GM12878 (cell line): ENCODE data around the gene PFKFB1. TPM values are rescaled to one million over a fixed set of nuclear protein-coding genes. Genes with fewer than 3 reads are reported as not detected.

Source experiments
- ATAC-seq: fragments of 200-7000 bp; cut with Tn5 transposase; 3 replicates; pipeline ENCODE4 v1.9.1; 2020; ENCODE audit warnings: mild to moderate bottlenecking, moderate library complexity
- BruUV-seq: library from RNA; stranded (reverse); fragments of 400-500 nt; replicated peaks from 2 replicates; lab custom pipeline; 2021; lab: Mats Ljungman, UMichigan
- CTCF ChIA-PET: fragments of 300-600 bp; sonication (Branson Sonifier 250); formaldehyde crosslinking; extraction: SDS; loops from one replicate; lab custom pipeline; 2021; ENCODE audit warnings: inconsistent platforms; lab: Yijun Ruan, JAX
- POLR2A ChIA-PET: fragments of 350-600 bp; formaldehyde crosslinking; extraction: SDS; loops from one replicate; lab custom pipeline; 2021; ENCODE audit warnings: inconsistent platforms; lab: Charles Lee
- RAD21 ChIA-PET: fragments of 300-600 bp; sonication (Branson Sonifier 250); formaldehyde crosslinking; loops from one replicate; lab custom pipeline; 2023; ENCODE audit warnings: antibody characterized with exemption; ENCODE audit not compliant: unreplicated experiment; lab: Charles Lee
- SMC1A ChIA-PET: fragments of 300-600 bp; sonication (Branson Sonifier 250); formaldehyde crosslinking; loops from one replicate; lab custom pipeline; 2023; ENCODE audit not compliant: unreplicated experiment, uncharacterized antibody; lab: Charles Lee
- DNase-seq: peaks from one replicate; pipeline ENCODE4 v3.0.0-alpha.2; 2011; ENCODE audit warnings: low read depth, low spot score
- FAIRE-seq: peaks from 3 replicates; lab custom pipeline; 2011; peaks lifted over from hg19 to GRCh38; lab: Jason Lieb, UNC
- H2AFZ ChIP-seq: 2 replicates; pipeline ENCODE4 v1.6.0; 2011; ENCODE audit warnings: low read depth, low read length, control low read depth; ENCODE audit not compliant: control insufficient read depth
- H3K27ac ChIP-seq: 2 replicates; pipeline ENCODE4 v1.5.1; 2011; ENCODE audit warnings: control low read depth; ENCODE audit not compliant: control insufficient read depth, insufficient read depth
- H3K27me3 ChIP-seq, 2 experiments: replicated peaks in 1 of 2; 2 replicates each; pipeline versions ENCODE4 v1.6.0 to v1.6.1; 2011; ENCODE audit warnings: low read length in 1 of 2; ENCODE audit not compliant: control insufficient read depth in 2 of 2, insufficient read depth in 2 of 2
- H3K36me3 ChIP-seq, 2 experiments: 2 replicates each; pipeline ENCODE4 v1.5.1; 2011; ENCODE audit warnings: low read length in 1 of 2; ENCODE audit not compliant: control insufficient read depth in 2 of 2, insufficient read depth in 2 of 2
- H3K4me1 ChIP-seq: 2 replicates; pipeline ENCODE4 v1.6.1; 2011; ENCODE audit warnings: mild to moderate bottlenecking, low read length, moderate library complexity, mixed read lengths; ENCODE audit not compliant: control insufficient read depth, insufficient read depth
- H3K4me2 ChIP-seq: 2 replicates; pipeline ENCODE4 v1.6.0; 2011; ENCODE audit warnings: control low read depth; ENCODE audit not compliant: control insufficient read depth, insufficient read depth
- H3K4me3 ChIP-seq: fragments of 200-600 bp; sonication (generic); 2 replicates; pipeline ENCODE4 v1.5.1; 2016
- H3K79me2 ChIP-seq: 2 replicates; pipeline ENCODE4 v1.6.0; 2011; ENCODE audit warnings: low read length; ENCODE audit not compliant: control insufficient read depth, insufficient read depth
- H3K9ac ChIP-seq: 2 replicates; pipeline ENCODE4 v1.8.0; 2011; ENCODE audit warnings: low read length, control low read depth, mixed read lengths; ENCODE audit not compliant: control insufficient read depth, insufficient read depth
- H3K9me3 ChIP-seq: replicated peaks from 3 replicates; pipeline ENCODE4 v1.5.1; 2011; ENCODE audit warnings: mild to moderate bottlenecking, low read length; ENCODE audit not compliant: control insufficient read depth, insufficient read depth
- H4K20me1 ChIP-seq: 2 replicates; pipeline ENCODE4 v1.6.0; 2011; ENCODE audit not compliant: control insufficient read depth, insufficient read depth
- CHD4 ChIP-seq: fragments of 200-600 bp; sonication (generic); IDR thresholded peaks from 2 replicates; pipeline ENCODE4 v1.6.1; 2016; ENCODE audit warnings: mild to moderate bottlenecking
- EP300 ChIP-seq, 2 experiments: fragments of 150-350 bp in 1 of 2; IDR thresholded peaks; 2 replicates each; pipeline ENCODE4 v1.6.1; 2011 to 2012; ENCODE audit warnings: low read depth in 2 of 2, low read length in 2 of 2, borderline replicate concordance in 1 of 2, improper control_type of control experiment in 1 of 2, inconsistent platforms in 1 of 2; ENCODE audit not compliant: control insufficient read depth in 1 of 2
- KLF5 ChIP-seq: fragments of 450-650 bp; IDR thresholded peaks from 2 replicates; pipeline ENCODE4 v1.6.1; 2014; ENCODE audit warnings: mild to moderate bottlenecking; ENCODE audit not compliant: partially characterized antibody
- MTA2 ChIP-seq: fragments of 450-650 bp; IDR thresholded peaks from 2 replicates; pipeline ENCODE4 v1.6.1; 2016; ENCODE audit warnings: low read depth, mild to moderate bottlenecking, moderate library complexity
- NR2C2 ChIP-seq: IDR thresholded peaks from 2 replicates; pipeline ENCODE4 v1.6.1; 2011; ENCODE audit warnings: borderline replicate concordance, low read depth; ENCODE audit not compliant: control insufficient read depth, insufficient read length
- WRNIP1 ChIP-seq: IDR thresholded peaks from 2 replicates; pipeline ENCODE4 v1.6.1; 2011; ENCODE audit warnings: low read depth, low read length, improper control_type of control experiment, borderline replicate concordance
- WGBS: methylation state at CpG from one replicate; pipeline ENCODE4 v1.1.6; 2016; ENCODE audit warnings: low lambda C conversion rate; ENCODE audit not compliant: insufficient replicate concordance, insufficient coverage; ENCODE audit errors: missing lambda C conversion rate; 5-methylcytosine and 5-hydroxymethylcytosine counted together
- in situ Hi-C: fragments of 300-500 bp; cut with MboI; formaldehyde crosslinking; loops from 9 replicates; pipeline ENCODE4 v1.14.3; 2018; ENCODE audit warnings: mixed read lengths
- intact Hi-C: fragments of 100-400 bp; cut with micrococcal nuclease; formaldehyde crosslinking; loops from one replicate; pipeline ENCODE4 v1.14.2; 2022; ENCODE audit not compliant: unreplicated experiment
- polyA plus RNA-seq, 11 experiments: library from polyadenylated mRNA; depleted of rRNA in 4 of 11; unstranded in 6 of 11; stranded (reverse) in 5 of 11; fragments of >200 nt; fragmentation: Nextera tagmentation in 4 of 11; fragmentation: Illumina TruSeq in 1 of 11; extraction: Ambion mirVana in 4 of 11; extraction: Trizol in 1 of 11; gene quantifications; 1 replicate in 1 of 11; 2 replicates in 10 of 11; pipeline versions ENCODE4 v1.2.1 to v1.2.3, GENCODE V29; 2011 to 2016; ENCODE audit warnings: inconsistent platforms in 2 of 11, missing spikeins in 2 of 11, low read depth in 1 of 11
- total RNA-seq, 4 experiments: library from RNA; depleted of rRNA in 3 of 4; stranded (reverse); fragments of >200 nt in 3 of 4; fragmentation: Illumina TruSeq in 1 of 4; extraction: Trizol in 1 of 4; gene quantifications; 2 replicates each; pipeline versions ENCODE4 v1.2.1 to v1.2.3, GENCODE V29; 2013 to 2021
- TF ChIP-seq, protein P1 (sequence below): fragments of 450-650 bp; IDR thresholded peaks from 2 replicates; pipeline ENCODE4 v1.6.1; 2016; ENCODE audit warnings: mild to moderate bottlenecking

PFKFB1 gene
- total and polyA plus RNA-seq, 10 of the 15 experiments (the other 5 are each of a cell fraction or from before 2014, with no cell fraction given) = 0.13 to 0.59 (median 0.37) TPM

- no peak for ATAC-seq
- ChIA-PET SMC1A (no interaction called here), CTCF (no interaction called here), POLR2A (no interaction called here), RAD21 (no interaction called here)
- H3K27me3 ChIP-seq = no peaks in the 10 kb centered on the region
- H3K4me2 ChIP-seq = no peak overlapping the region
- WGBS = 38% methylated on average over 1 of the region's 1 CpG
- peaks cover 18% of the 10 kb centered on the region for H3K79me2 ChIP-seq
- DNase-seq = no peak
- no peak overlapping the region for H3K9ac ChIP-seq
- in situ Hi-C loops (loop anchor here (10.0 kb wide), 1 partner anchor 369 kb away; no protein-coding TSS in a partner anchor), intact Hi-C loops (loop anchor here (5.0 kb wide), 2 partner anchors 158 to 197 kb away; partner anchors contain the start of gene MAGED2)
- no peaks in the 10 kb centered on the region for H4K20me1 ChIP-seq
- TF ChIP-seq MTA2 (no peak), NR2C2 (no peak), KLF5 (no peak), EP300 (IDR thresholded peaks at IDR 0.05; ENCODE audit: borderline replicate concordance in 1 of 2, control insufficient read depth in 1 of 2, low read depth in 2 of 2, low read length in 2 of 2) (no peak), CHD4 (no peak), WRNIP1 (no peak)
- TF ChIP-seq, protein P1, sequence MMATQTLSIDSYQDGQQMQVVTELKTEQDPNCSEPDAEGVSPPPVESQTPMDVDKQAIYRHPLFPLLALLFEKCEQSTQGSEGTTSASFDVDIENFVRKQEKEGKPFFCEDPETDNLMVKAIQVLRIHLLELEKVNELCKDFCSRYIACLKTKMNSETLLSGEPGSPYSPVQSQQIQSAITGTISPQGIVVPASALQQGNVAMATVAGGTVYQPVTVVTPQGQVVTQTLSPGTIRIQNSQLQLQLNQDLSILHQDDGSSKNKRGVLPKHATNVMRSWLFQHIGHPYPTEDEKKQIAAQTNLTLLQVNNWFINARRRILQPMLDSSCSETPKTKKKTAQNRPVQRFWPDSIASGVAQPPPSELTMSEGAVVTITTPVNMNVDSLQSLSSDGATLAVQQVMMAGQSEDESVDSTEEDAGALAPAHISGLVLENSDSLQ = no peak
- H2AFZ ChIP-seq = no peak overlapping the region
- H3K27ac ChIP-seq = no peak overlapping the region
- H3K36me3 ChIP-seq = peaks cover 1 to 4% of the 10 kb centered on the region in 2 experiments; a peak in 2 of 4 replicates
- FAIRE-seq = no peak
- no peaks in the 10 kb centered on the region for H3K4me1 ChIP-seq
- BruUV-seq = no TSS peak
- H3K4me3 ChIP-seq = no peak overlapping the region
- no peaks in the 10 kb centered on the region for H3K9me3 ChIP-seq
These were observed 10.2 kb upstream of the PFKFB1 start for GRCh38 chrX:55004231-55004630.
